ENCODE results near the gene BSX.

Gene BSX

GRCh38 chr11:122954455-122954854 lies 27.2 kb downstream of the BSX start:
- DNase-seq (ENCODE audit: low read depth): no peak

DNA sequence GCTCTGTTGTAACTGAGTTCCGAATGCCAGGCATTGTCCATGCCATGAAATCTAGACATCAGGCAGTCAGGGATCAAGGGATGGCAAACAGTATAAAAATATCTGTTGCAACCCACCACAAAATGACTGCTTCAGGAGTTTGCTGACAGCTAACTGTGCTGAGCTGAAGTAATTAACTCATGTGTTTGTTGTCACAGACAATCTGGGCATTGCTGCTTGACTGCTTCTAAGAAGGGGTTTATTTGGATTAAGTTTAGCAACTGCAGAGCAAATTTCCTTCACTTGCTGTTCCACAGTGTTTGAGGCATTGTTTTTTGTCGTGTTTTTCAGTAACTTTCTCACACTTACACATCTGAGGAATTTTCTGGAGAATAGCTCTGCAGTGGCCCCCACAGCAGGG lies 30.4 kb downstream of the BSX start:
- DNase-seq (ENCODE audit: low read depth): no peak

DNA sequence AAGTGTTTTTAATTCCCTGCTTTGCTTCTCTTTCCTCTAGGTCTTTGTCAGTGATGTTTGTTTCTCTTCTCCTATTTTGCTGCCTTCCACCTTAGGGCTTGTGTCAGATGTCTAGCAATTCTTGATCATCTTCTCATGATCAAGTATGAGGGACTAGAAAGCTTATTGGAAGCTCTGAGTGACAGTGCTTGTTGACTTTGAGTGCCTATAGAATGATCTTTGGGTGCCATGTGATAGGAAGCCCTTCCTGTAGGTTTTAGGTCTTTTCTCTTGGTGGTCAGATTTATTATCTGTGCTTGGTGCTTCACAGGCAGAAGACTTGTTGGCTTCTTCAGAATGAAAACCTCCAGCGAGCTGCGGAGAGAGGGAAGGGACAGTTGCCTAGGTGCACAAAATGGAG lies 43.1 kb downstream of the BSX start:
- DNase-seq (ENCODE audit: low read depth): no peak

GRCh38 chr11:122937983-122938382 lies 43.7 kb downstream of the BSX start:
- no peak for DNase-seq (ENCODE audit: low read depth)

DNA sequence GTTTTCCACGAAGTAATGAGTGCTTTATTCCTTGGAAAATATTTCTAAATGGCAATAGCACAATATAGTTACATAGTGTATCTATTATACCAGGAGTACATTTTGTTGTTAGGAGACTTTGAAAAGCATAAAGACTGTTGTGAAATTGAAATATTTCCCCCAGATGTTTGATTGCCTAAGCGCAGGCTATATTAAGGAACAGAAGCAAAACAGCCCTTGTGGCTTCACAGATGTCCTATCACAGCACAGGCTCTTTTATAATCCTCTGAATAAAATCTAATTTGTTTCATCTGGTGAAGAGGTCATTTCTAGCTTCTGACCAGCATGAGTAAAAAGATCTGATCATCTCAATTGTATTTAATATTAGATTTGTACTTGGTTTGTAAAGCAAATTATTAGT lies 48.2 kb downstream of the BSX start:
- DNase-seq (ENCODE audit: low read depth): no peak

DNA sequence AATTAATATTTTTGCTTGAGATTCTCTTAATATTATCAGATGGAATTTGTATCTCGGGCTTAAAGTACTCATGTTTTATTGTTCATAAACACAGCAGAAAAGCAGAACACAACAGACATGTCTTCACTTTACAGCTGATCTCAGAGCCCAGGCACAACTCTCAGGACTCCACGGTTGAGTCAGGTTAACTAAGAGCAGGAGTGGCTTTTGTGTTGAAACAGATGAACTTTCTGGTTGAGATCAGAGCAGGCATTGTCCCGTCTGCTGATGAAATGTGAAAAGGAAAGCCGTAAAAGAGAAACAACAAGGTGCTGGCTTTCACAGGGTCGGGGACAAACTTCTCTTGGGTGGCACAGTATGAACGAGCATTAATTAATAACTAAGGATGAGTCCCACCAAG lies 50.1 kb downstream of the BSX start:
- DNase-seq (ENCODE audit: low read depth): no peak

Data from stimulated activated CD8-positive, alpha-beta memory T cell treated with anti-CD3 and anti-CD28 coated beads, Interleukin-4, amount 100 ng/mL, for 24 hours (primary cell).